KMS-11 (cell line): Measurements from ENCODE around the gene KCNS3.
A peak's percentile ranks its signal among the peaks of the same experiment; 100 is the strongest.

Source experiments
- H2AFZ ChIP-seq: fragments of 200-600 bp; sonication (generic); 2 replicates; pipeline ENCODE4 v1.6.1; 2016; ENCODE audit warnings: antibody characterized with exemption, mixed run types, low read depth
- H3K27ac ChIP-seq: fragments of 200-600 bp; sonication (generic); 2 replicates; pipeline ENCODE4 v1.6.1; 2016; ENCODE audit warnings: mild to moderate bottlenecking, mixed run types
- H3K27me3 ChIP-seq: fragments of 200-600 bp; sonication (generic); 2 replicates; pipeline ENCODE4 v1.6.1; 2017; ENCODE audit warnings: mild to moderate bottlenecking, low read depth, mixed run types, moderate library complexity; ENCODE audit not compliant: insufficient read depth
- H3K36me3 ChIP-seq: fragments of 200-600 bp; sonication (generic); 2 replicates; pipeline ENCODE4 v1.6.1; 2017; ENCODE audit warnings: mild to moderate bottlenecking, mixed run types; ENCODE audit not compliant: insufficient read depth
- H3K4me1 ChIP-seq: fragments of 200-600 bp; sonication (generic); 2 replicates; pipeline ENCODE4 v1.6.1; 2016; ENCODE audit warnings: mild to moderate bottlenecking, low read depth, mixed run types; ENCODE audit not compliant: poor library complexity, severe bottlenecking
- H3K4me2 ChIP-seq: fragments of 200-600 bp; sonication (generic); 2 replicates; pipeline ENCODE4 v1.7.0; 2016; ENCODE audit warnings: mild to moderate bottlenecking, mixed run types
- H3K4me3 ChIP-seq: fragments of 200-600 bp; sonication (generic); IDR thresholded peaks from 2 replicates; pipeline ENCODE4 v1.6.1; 2017; ENCODE audit warnings: low read depth, low read length, mixed read lengths; ENCODE audit not compliant: insufficient read depth
- H3K79me2 ChIP-seq: fragments of 200-600 bp; sonication (generic); 2 replicates; pipeline ENCODE4 v1.6.1; 2016; ENCODE audit warnings: low read depth, mixed run types; ENCODE audit not compliant: insufficient read depth
- H3K9ac ChIP-seq: fragments of 200-600 bp; sonication (generic); 2 replicates; pipeline ENCODE4 v1.6.1; 2016; ENCODE audit warnings: mild to moderate bottlenecking, mixed run types
- H4K20me1 ChIP-seq: fragments of 200-600 bp; sonication (generic); 2 replicates; pipeline ENCODE4 v1.6.1; 2016; ENCODE audit warnings: mild to moderate bottlenecking, mixed run types; ENCODE audit not compliant: insufficient read depth
- CTCF ChIP-seq: fragments of 200-600 bp; sonication (generic); conservative IDR thresholded peaks from 2 replicates; pipeline ENCODE4 v1.6.1; 2017; ENCODE audit warnings: low read depth, mild to moderate bottlenecking, antibody characterized with exemption, low read length, moderate library complexity, mixed read lengths

Gene KCNS3

GRCh38 chr2:17877811-17878280 is 621 bp upstream of the KCNS3 start:
- no peaks in the 10 kb centered on the region for H3K36me3 ChIP-seq
- H2AFZ ChIP-seq, result peak overlapping the region; percentile 83
- H3K79me2 ChIP-seq, result no peaks in the 10 kb centered on the region
- H3K4me1 ChIP-seq, result no peaks in the 10 kb centered on the region
- H3K27ac ChIP-seq, result no peak overlapping the region
- H3K27me3 ChIP-seq, result no peaks in the 10 kb centered on the region
- H3K9ac ChIP-seq, result no peak overlapping the region
- H3K4me3 ChIP-seq, result no peak overlapping the region
- TF ChIP-seq CTCF, result no peak
- peak overlapping the region; percentile 69; the same call in 1 of the 2 replicates for H3K4me2 ChIP-seq
- no peaks in the 10 kb centered on the region for H4K20me1 ChIP-seq

GRCh38 chr2:17879137-17879912 is 858 bp downstream of the KCNS3 start:
- no peaks in the 10 kb centered on the region for H3K4me1 ChIP-seq
- no peaks in the 10 kb centered on the region for H4K20me1 ChIP-seq
- H2AFZ ChIP-seq, result peak overlapping the region; percentile 93
- H3K27me3 ChIP-seq, result no peaks in the 10 kb centered on the region
- H3K9ac ChIP-seq, result peak overlapping the region; percentile 19; the same call in 1 of the 2 replicates
- H3K4me3 ChIP-seq, result no peak overlapping the region
- no peak for TF ChIP-seq CTCF
- H3K79me2 ChIP-seq, result no peaks in the 10 kb centered on the region
- no peak overlapping the region for H3K27ac ChIP-seq
- H3K36me3 ChIP-seq, result no peaks in the 10 kb centered on the region
- H3K4me2 ChIP-seq, result peak overlapping the region; percentile 72

- no peaks in the 10 kb centered on the region for H3K27me3 ChIP-seq
- peak overlapping the region; percentile 72 for H3K4me2 ChIP-seq
- H3K36me3 ChIP-seq, result no peaks in the 10 kb centered on the region
- no peak for TF ChIP-seq CTCF
- no peaks in the 10 kb centered on the region for H4K20me1 ChIP-seq
- no peaks in the 10 kb centered on the region for H3K4me1 ChIP-seq
- H2AFZ ChIP-seq, result peak overlapping the region; percentile 93; the same call in 1 of the 2 replicates
- H3K79me2 ChIP-seq, result no peaks in the 10 kb centered on the region
- no peak overlapping the region for H3K4me3 ChIP-seq
- no peak overlapping the region for H3K9ac ChIP-seq
- H3K27ac ChIP-seq, result no peak overlapping the region
Measured at GRCh38 chr2:17879913-17880274, 1.4 kb downstream of the KCNS3 start.

- no peak overlapping the region for H3K27ac ChIP-seq
- no peak overlapping the region for H3K4me2 ChIP-seq
- H3K36me3 ChIP-seq, result no peaks in the 10 kb centered on the region
- no peak overlapping the region for H2AFZ ChIP-seq
- H3K4me1 ChIP-seq, result no peaks in the 10 kb centered on the region
- no peak for TF ChIP-seq CTCF
- H3K4me3 ChIP-seq, result no peak overlapping the region
- H4K20me1 ChIP-seq, result no peaks in the 10 kb centered on the region
- no peaks in the 10 kb centered on the region for H3K27me3 ChIP-seq
- H3K9ac ChIP-seq, result no peak overlapping the region
- no peaks in the 10 kb centered on the region for H3K79me2 ChIP-seq
Measured at GRCh38 chr2:17892770-17893534, 14.5 kb downstream of the KCNS3 start.
